TTC549 (cell line): Measurements from ENCODE around the gene KCNA2.

Source experiments
- FAIRE-seq: peaks from 2 replicates; lab custom pipeline; 2012; peaks lifted over from hg19 to GRCh38; lab: Jason Lieb, UNC

The KCNA2 gene

DNA sequence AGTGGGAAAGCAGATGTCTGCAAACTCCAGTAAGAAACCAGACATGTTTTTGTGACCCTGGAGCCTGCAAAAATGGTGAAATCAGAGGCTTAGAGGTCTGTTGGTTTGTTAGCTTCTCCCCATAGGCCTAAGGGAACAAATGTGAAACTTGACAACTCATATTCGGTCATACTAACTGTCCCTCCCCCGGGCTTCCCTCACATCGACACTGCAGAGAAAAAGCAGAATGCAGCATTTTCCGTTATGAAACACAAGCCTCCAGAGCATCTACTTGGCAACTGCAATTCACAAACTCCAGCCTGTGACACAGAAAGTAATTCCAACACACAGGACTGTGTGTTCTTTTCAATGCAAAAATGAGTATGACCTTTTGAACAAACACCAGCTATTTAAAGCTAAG lies 3.7 kb downstream of the KCNA2 start:
- no peak for FAIRE-seq

DNA sequence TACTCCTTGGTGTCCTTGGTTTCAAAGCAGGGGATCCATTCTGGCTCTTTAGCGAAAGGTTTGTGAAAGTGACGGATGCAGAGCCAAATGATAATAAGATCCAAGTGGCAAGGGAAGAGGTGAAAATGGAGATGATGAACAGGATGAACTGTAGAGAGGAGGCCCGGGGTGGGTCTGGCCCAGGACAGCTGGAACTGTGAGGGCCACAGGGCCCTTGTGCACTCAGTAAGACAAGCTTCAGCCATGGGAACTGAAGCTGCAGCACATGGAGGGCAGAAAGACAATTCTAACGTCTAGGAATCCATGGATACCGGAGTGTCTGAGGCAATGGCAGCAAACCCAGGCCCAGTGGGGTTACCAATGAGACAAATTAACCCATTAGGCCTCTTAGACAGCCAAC lies 4.8 kb downstream of the KCNA2 start:
- FAIRE-seq: no peak

DNA sequence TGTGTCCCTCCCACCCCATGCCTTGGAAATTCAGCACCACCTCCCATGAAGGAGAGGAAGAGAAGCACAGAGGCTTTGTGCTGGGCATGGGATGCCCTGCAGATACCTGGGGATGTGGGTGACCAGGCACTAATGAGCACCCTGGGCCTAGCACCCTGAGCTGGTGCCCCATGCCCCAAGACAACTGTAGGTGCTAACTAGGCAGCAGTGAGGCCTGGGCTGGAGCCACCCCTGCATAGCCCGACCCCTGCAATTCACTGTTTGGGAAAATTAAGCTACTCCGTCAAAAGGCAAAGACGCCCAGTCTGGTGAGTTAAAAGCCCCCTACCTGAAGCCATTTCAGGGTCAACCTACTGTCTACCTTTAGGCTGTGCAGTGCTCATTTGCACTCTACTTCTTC lies 5.4 kb downstream of the KCNA2 start:
- FAIRE-seq: no peak

- FAIRE-seq: no peak
These were observed 8.2 kb downstream of the KCNA2 start for GRCh38 chr1:110597966-110598365.

DNA sequence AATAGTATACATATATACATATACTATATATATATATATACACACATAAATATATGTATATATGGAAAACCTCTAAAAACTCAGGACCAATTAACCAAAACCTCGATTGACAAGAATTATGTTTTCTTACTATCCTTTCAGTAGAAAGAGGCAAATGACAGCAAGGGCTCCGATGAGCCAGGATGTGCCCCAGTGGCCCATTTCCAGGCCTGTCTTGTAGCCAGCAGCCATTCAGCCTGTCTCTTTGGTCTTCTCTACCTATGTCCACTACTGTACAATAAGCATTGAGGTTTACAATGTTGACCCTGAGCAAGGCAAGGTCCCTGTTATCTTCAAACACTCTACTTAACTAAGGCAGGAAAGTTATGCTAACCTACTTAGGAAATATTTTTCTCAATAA lies 9.8 kb downstream of the KCNA2 start:
- no peak for FAIRE-seq

GRCh38 chr1:110595353-110595710 lies 10.8 kb downstream of the KCNA2 start:
- FAIRE-seq: no peak

DNA sequence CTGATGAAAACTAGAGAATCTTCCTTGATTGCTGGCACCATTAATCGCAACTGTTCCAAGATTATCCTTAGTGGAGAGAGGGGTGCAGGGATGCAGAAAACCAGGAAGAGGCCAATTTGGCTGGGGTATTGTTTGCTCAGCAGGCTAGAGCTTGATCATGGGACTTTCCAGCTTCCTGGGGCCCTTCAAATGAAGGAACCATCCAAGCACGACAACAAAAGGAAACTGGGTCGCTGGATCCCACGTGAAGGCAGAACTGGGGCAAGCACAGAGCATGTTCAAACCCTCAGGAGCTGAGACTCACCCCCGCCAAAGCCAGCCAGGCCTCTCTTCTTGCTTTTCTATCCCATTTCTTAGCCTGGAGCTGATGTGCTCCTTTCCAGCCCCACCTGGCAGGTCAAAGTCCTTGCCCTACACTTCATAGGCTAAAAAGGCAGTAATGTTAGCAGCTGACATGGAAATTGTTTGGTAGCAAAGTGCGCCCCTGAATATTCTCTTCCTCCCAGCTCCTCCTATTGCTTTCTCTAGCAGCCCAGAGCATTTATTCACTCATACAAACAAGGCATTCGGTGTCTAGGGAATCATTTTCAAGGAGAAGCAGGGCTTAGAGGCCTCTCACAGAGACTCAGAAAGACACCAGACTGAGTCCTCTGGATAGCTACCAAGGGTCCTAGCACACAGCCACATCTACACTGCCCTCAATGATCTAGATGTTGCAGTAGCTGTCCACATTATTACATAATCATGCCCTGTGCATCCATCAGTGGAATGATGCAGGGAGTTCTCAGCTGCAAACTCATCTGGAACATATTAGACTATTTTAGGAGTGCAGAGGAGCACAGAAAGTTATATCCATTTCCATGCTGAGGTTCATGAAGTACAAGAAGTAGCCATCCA lies 11.5 kb downstream of the KCNA2 start:
- no peak for FAIRE-seq

GRCh38 chr1:110593902-110594301 lies 12.3 kb downstream of the KCNA2 start:
- FAIRE-seq: no peak

- no peak for FAIRE-seq
These were observed 14.2 kb downstream of the KCNA2 start for GRCh38 chr1:110591956-110592355.

DNA sequence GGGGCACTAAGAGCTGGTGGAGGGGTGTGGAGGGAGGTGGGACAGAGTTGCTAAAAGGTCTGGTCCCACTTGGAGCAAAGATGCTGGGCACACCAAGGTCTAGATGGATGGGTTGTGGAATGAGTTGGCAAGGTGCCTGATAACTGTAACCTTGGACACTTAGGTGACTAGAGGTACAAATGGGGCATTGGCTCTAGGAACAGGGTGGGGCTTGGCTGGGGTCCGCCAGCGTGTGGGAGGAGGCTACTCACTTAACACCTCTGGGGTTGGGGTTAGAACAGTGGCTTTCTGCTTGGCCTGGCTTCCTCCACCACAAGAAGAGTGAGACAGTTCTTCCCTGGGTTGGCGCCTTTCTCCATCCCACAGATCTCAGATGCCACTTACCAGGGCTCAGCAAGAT lies 17.2 kb downstream of the KCNA2 start:
- no peak for FAIRE-seq

GRCh38 chr1:110588486-110588885 lies 17.7 kb downstream of the KCNA2 start:
- FAIRE-seq: no peak

DNA sequence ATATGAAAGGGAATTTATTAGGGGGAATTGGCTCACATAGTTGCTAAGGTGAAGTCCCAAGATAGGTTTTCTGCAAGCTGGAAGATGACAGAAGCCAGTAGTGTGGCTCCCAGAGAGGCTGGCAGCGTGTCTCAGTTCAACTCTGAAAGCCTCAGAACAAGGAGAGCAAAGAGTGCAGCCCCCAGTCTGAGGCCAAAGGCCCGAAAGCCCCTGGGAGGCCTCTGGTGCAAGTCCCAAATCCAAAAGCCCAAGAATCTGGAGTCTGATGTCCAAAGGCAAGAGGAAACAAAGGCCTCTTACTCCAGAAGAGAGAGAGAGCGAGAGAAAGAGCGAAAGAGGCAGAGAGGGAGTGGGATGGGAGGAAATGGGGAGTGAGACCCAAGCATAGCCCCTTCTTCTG lies 18.3 kb downstream of the KCNA2 start:
- FAIRE-seq: no peak

DNA sequence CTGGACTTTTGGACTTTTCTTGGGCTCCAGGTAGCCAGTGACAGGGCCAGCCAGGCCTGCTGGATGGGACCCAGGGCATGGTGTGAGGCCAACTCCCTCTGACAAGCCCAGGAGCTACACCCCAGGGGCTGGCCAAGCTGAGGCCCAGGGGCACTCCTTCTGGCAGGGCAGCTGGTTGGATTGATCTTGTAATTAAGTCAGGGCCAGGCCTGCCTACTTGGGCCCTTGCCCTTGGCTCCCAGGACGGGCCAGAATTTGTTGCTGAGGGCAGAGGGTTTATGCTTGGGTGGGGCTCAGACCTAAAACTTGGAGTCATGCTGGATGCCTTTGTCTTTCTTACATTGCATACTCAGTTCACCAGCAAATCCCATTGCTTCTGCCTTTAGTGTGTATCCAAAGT lies 20.7 kb downstream of the KCNA2 start:
- FAIRE-seq: no peak

DNA sequence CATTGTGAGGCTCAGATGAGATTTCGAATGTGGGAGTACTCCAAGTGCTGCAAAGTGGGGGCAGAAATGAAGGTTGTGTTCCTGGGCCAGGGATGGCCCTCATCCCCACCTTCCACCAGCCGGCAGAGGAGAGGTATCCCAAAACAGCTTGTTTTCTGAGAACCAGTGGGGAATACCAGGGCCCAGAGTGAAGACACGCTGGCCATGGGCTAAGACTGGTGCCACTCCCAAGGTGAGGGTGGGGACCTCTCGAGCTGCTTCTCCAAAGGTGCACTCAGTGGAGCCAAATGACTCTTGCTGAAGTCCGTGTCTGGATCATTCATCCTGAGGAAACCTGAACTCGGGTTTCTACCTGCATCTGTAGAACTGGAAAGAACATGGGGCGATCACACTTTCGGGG lies 22.1 kb downstream of the KCNA2 start:
- no peak for FAIRE-seq

DNA sequence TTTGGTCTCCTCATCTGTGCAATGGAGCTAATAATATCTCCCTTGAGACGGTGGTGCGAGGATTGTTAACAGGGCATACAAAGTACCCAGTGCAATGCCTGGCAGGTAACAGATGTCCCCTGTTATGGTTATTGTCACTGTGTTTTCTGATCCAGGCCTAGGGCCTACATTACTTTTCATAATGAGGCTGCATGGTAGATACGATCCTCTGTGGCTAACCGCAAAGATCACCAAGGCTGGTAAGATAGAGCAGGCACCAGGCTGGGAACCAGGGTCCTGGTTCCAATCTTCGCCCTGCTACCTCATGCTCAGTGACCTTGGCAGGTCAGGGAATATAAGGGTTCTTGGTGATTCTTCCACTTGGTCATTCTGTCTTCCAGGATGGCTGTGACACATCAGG lies 22.7 kb downstream of the KCNA2 start:
- no peak for FAIRE-seq

DNA sequence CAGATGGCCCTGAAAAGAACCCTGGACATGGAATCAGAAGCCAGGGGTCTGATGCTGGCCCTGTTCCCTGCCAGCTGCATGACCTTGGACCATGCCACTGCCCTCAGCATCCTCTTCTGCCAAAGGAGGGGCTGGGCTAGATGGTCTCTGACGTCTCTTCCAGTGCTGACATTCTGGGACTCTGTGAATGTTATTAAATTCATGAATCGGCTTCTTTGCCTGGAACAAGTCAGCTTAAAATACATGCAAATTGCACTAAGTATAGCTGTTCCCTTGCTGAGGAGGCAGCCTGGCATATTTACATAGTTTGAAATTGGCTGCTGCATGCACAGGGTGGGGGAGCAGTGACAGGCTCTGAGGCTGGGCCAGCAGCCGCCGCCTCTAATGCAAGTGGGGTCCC lies 23.8 kb downstream of the KCNA2 start:
- FAIRE-seq: no peak

- no peak for FAIRE-seq
These were observed 24.4 kb downstream of the KCNA2 start for GRCh38 chr1:110581682-110582145.

DNA sequence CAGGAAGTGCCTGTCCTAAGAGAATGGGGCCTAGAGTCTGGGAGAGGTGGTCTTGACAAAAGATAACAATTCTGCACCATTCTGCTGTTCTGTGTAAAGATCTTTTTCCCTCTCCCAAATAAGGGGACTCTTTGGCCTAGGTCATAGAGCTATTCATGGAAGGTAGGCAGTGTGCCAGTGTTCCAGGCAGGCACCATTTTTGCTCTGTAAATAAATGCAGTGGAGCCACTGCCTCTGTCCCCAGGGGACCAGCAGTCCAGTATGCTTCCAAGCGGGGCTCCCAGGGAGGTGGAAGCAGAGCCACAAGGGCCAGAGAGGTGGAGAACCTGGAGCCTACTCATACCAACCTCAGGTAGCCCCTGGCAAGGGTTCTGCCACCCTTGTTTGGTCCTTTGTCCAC lies 25.9 kb downstream of the KCNA2 start:
- FAIRE-seq: no peak

GRCh38 chr1:110579460-110579859 lies 26.7 kb downstream of the KCNA2 start:
- FAIRE-seq: no peak

DNA sequence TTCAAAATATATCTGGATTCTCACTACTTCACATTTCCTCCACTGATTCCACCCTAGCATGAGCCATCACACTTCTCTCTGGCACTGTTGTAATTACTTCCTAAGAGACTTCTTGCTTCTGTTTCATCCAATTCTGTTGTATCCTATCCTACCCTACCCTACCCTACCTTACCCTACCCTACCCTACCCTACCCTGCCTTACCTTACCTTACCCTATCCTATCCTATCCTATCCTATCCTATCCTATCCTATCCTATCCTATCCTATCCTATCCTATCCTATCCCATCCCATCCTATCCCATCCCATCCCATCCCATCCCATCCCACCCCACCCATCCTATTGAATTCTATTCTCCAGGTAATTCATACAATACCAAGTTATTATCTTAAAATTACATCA lies 29.7 kb downstream of the KCNA2 start:
- no peak for FAIRE-seq

- no peak for FAIRE-seq
These were observed 32.8 kb downstream of the KCNA2 start for GRCh38 chr1:110573314-110573713.

GRCh38 chr1:110572751-110573150 lies 33.4 kb downstream of the KCNA2 start:
- no peak for FAIRE-seq

- no peak for FAIRE-seq
These were observed 35.3 kb downstream of the KCNA2 start for GRCh38 chr1:110570901-110571300.

DNA sequence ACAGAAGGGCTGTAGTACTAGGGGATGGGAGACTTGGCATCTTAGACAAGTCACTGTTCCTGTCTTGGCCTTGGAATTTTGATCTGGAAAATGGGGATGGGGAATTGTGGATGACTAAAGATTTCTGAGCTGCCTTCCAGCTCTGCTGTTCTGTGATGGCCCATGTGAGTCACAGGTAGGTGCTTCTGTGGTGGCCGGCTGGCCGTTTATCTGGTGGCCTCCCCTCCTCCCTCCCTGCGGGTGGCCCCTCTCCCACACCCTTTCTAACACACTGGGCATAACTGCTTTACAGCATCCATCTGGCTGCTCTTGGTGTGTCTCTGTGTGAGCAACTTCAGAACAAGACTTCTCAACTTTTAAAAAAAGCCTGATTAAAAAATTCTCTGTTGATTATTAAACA lies 35.9 kb downstream of the KCNA2 start:
- FAIRE-seq: no peak

GRCh38 chr1:110566836-110567235 lies 39.3 kb downstream of the KCNA2 start:
- FAIRE-seq: no peak
